Germinal center (tissue), 1 donor: ENCODE data around the gene KRT72.

ENCODE experiments used
- DNase-seq: peaks from one replicate; pipeline ENCODE4 v3.0.0; 2012; ENCODE audit warnings: mixed read lengths, low spot score

The KRT72 gene

DNA sequence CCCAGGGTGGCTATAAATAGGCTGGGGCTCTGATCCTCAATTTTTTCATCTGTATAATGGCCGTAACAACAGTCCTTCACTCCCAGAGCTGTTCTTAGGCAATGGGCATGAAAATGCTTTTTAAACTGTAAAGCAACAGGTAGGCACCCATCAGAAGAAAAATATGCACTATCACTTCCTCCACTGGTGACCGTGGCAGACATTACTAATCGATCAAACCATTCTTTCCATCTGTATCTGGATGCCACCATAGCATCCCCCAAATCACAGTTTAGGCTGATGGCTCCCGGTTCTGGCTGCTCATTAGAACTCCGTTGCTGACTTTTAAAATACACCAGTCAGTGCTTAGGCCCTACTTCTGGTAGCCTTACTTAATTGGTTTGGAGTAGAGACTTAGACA is 59.6 kb downstream of the KRT72 start:
- no peak for DNase-seq

- DNase-seq: no peak
Measured at GRCh38 chr12:52540531-52540930, 60.7 kb downstream of the KRT72 start.

DNA sequence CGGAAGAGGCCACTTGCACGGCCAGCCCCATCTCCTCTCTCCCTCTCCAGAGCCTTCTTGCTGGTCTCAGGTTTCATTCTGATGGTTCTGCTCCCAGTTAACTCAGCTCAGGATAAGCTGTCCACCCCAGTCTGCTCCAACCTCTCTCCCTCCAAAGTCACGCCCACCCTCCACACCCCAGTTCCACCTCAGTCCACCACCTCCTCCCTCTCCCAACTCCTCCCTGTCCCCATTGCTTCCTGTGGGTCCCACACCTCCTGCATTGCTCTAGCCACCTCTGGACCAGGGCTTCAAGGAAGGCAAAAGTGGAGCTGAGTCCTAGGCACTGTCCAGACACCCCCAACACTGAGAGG is 61.5 kb downstream of the KRT72 start:
- no peak for DNase-seq

- DNase-seq: no peak
Measured at GRCh38 chr12:52539083-52539820, 62.0 kb downstream of the KRT72 start.

- no peak for DNase-seq
Measured at GRCh38 chr12:52537101-52537500, 64.2 kb downstream of the KRT72 start.
